Stimulated activated CD4-positive, alpha-beta T cell treated with anti-CD3 and anti-CD28 coated beads, TNF-alpha, amount 100 ng/mL, for 1 hour (primary cell): ENCODE results near the gene USP10.

Experiments used
- DNase-seq, 3 donors: peaks; one replicate each; pipeline ENCODE4 v3.0.0-alpha.2; 2020; ENCODE audit warnings: low read depth in 3 of 3, low spot score in 1 of 3

USP10 gene

GRCh38 chr16:84821179-84821578 lies 121.4 kb downstream of the USP10 start:
- DNase-seq, result no peak

- no peak for DNase-seq
These were observed 122.2 kb downstream of the USP10 start for GRCh38 chr16:84821728-84822689.

GRCh38 chr16:84822990-84823389 lies 123.2 kb downstream of the USP10 start:
- no peak for DNase-seq

- DNase-seq, result no peak
These were observed 123.7 kb downstream of the USP10 start for GRCh38 chr16:84823484-84823883.

GRCh38 chr16:84823926-84824325 lies 124.1 kb downstream of the USP10 start:
- DNase-seq, result no peak

- no peak for DNase-seq
These were observed 126.2 kb downstream of the USP10 start for GRCh38 chr16:84825896-84826557.

- no peak for DNase-seq
These were observed 126.8 kb downstream of the USP10 start for GRCh38 chr16:84826558-84826941.

- DNase-seq, result no peak
These were observed 127.4 kb downstream of the USP10 start for GRCh38 chr16:84827131-84827574.

GRCh38 chr16:84827897-84828296 lies 128.1 kb downstream of the USP10 start:
- DNase-seq, result no peak

GRCh38 chr16:84828322-84828721 lies 128.5 kb downstream of the USP10 start:
- DNase-seq, result no peak
